Dermis blood vessel endothelial cell (primary cell): ENCODE data around the gene WNT9A. TPM values are rescaled to one million over a fixed set of nuclear protein-coding genes. Genes with fewer than 3 reads are reported as not detected.

Experiments
- DNase-seq: peaks from one replicate; pipeline ENCODE4 v3.0.0; 2010
- total RNA-seq: library from RNA; depleted of rRNA; stranded (reverse); fragments of >200 nt; gene quantifications from 2 replicates; pipeline ENCODE4 v1.2.3, GENCODE V29; 2014

The WNT9A gene
- total RNA-seq, 1 donor from 2014 or later, result 2.9 TPM

DNA sequence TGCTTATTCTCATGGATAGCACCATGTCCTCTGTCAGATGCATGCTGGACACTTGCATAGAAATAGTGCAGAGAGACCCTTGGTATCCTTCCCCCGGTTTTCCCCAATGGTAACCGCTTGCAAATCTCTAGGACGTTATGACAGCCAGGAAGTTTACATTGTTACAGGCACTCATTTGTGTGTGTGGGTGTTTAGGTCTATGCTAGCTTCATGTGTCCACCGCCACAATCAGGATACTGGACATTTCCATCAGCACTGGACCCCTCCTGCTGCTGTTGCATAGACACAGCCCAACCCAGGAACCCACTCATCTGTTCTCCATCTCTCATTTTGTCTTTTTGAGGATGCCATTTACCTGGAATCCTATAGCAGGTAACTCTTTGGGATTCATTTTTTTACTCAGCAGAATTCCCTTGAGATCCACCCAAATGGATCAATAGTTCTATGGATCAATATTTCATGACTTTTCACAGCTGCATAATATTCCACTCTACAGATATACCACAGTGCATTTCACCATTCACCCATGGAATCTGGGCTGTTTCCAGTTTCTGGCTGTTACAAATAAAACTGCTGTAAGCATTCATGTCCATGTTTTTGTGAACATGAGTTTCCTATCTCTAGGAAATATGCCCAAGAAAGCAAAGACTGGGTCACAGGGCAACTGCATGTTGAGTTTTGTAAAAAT is 6.6 kb upstream of the WNT9A start:
- no peak for DNase-seq

DNA sequence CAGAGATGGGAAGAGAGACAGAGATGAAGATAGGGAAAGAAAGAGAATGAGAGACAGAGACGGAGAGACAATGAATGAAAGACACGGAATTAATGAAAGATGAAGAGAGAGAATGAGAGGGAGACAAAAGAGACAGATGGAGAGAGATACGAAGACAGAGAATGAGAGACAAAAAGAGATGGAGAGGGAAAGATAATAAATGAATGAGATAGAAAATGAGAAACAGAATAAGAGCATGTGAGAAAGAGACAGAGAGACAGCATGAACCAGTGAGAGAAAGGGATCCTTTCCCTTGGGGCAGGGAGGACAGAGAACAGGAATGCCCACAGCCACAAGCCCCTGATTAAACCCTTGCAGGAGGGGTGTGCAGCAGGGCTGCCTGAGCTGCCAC is 5.3 kb upstream of the WNT9A start:
- no peak for DNase-seq

DNA sequence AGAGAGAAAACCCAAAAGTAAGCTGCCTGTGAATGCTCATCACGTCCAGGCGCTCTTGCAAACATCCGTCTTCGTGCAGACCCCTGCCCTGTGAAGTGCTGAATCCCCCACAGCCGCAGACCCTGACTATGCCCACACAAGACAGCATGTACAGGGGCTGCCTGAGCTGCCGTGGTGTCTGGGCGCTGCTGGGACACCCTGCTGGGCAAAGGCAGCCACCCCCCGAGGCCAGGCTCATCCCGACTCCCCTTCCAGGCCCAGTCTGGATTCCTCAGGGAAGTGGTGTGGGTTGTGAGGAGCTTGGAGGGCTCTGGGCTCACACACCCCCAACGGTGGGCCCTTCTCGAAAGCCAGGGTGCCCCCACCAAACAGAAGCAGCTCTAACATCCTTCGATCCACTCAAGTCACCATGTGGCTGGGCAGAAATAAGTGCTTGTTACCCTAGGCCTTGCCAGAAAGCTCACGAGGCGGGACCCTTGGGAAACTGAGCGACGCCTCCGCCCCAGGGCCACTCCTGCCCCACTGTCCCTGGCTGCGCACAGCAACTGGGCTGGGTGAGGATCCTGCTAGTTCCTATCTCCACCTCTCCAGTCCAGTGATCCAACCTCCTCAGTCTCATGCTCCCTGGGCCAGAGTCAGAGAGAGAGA is 4.8 kb upstream of the WNT9A start:
- DNase-seq, result no peak

DNA sequence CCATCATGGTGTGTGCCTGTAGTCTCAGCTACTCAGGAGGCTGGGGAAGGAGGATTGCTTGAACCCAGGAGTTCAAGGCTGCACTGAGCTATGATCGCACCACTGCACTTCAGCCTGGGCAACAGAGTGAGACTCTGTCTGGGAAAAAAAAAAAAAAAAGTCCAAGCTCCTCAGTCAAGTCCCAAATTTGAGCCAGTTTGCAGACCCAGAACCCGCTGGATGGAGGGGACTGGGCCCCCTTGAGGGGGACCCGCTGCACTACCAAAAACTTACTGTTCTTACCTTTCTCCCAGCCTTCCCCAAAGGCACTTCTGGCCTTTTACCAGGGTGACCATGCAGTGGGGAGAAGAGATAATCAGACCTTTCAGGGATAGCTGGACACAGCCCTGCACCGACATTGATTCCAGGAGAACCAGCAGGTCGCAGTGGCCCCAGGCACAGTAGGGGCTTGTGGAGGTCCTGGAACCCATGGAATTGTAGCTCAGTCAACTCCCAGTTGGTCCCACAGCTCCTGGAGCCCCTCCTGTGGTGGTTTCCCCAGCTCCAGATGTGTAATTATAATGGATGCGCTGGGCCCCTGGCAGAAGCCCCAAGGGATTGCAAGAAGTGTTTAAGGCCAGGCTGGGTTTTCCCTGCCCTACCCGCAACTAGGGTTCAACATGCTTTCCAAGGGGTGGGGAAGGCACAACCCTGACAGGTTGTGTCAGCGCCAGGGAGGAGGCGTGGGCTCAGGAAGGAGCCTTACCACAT is 4.1 kb upstream of the WNT9A start:
- no peak for DNase-seq

DNA sequence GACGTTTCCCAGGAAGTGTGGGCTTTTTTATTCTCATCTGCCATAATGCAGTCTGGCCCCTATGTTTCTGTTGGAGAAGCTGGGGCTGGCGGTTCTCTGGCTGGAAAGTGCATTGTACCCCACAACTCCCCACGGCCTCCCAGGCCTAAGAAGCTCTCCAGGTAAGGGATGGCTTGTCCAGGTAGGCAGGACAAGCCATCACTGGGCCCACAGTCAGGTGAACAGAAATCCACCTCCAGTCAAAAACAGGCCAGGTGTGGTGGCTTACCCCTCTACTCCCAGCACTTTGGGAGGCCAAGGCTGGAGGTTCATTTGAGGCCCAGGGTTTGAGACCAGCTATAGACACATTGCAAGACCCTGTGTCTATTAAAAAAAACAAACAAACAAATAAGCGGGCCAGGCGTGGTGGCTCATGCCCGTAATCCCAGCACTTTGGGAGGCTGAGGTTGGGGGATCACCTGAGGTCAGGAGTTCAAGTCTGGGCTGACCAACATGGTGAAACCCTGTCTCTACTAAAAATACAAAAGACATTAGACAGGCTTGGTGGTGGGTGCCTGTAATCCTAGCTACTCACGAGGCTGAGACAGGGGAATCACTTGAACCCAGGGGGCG is 3.1 kb upstream of the WNT9A start:
- DNase-seq, result no peak

DNA sequence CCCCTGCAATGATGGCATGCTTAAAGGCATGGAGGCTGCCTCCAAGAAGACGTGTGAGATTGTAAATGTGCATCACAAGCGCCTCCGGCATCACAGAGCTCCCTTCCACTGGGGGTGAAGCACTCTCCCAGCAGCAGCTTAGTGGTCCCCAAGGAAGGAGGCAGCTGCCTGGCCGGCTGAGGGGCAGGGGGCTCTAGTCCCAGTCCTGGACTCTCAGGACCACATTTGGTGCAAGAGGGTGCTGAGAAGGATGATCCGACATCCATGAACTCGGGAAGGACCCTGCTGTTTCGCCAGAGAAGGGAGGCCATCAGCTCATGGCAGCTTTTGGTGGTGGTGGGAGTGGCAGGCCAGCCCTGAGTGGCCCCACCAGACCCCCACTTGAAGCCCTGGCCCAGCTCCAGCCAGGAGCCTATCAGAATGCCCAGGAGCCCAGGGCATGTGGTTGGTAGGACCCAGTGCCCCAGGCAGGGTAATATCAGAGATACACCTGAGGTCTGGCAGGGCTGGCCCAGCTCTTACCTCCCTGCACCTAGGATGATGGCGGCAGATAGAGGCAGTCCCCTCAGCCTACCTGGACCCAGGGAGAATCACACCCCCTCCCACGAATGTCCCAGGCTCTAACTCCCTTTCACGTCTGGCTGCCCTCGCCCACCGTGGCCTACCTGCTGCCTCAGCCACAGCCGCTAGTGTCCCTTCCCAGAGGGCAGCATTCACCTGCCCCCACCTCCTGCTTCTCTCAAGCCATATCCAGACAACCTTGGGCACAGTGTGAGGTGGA is 2.4 kb upstream of the WNT9A start:
- DNase-seq, result no peak

DNA sequence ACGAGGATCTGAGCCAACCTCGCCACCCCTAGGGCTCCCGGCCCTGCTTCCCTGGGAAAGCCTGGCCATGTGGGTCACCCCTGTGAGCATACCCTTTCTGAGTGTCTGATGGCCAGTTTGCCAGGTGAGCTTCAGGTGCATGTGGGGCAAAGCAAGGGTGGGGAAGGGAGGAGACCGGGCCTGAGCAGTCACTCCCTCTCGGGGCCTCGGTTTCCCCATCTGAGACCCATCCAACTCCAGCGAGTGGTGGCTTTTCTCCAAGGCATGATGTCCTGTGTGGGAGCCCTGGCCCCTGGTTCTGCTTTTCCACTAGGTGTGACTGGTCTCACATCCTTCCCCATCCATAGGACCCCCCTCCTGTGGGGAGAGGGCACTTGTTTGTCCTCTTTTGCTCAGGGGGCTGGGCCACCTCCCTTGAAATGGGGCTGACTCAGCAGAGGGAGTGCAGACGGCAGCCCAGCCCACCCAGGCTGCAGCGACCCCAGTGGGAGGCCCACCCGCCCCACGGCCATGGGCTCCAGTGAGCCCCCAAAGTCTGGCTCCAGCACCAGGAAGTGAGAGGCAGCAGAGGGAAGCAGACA is 1.7 kb upstream of the WNT9A start:
- no peak for DNase-seq

DNA sequence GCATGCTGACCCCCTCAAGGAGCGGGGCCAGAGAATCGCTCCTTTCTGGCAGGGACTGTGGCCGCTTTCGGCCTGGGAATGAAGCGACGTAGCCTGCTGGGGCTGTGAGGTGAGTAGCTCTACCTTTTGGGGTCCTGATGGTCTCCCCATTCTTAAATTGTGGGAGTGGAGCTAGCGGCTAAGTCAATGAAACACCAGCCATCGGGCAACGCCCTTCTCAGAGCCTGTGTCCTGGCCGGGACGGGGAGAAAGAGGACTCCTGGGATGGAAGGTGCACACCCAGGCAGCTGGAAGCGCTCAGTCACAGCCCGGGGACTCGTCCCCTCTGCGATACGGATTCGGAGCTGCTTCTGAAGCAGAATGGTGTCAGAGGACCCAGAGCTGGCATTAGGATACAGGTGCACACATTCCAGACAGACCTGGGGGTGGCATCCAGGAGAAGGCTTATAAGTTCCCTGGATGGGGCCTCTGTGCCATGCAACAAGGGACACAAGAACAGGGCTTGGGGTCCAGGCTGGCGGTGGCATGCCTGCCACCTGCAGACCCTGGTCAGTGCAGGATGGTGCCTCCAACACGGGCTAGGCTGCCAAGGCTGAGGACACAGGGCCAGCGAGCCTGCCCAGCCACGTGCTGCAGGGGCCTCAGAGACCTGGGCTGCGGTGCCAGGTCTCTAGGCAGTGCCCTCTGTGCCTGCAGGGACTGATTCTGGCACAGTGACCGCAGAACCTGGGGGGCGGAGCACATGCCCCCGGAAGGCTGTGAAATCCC is 945 bp upstream of the WNT9A start:
- DNase-seq, result peak; percentile 10

DNA sequence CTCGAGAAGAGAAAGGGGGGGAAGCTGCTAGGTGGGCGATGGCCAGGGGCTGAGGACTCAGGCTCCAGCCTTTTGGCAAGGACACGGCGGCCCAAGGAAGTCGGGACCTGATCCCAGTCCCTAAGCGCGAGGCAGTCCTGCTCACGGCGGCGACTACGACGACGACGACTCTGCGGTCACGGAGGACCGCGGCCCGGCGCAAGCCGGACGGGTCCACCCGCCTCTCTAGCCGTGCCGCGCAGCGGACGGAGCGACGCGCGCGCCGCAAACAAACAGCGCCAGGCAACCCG is 401 bp downstream of the WNT9A start:
- peak; percentile 42 for DNase-seq

DNA sequence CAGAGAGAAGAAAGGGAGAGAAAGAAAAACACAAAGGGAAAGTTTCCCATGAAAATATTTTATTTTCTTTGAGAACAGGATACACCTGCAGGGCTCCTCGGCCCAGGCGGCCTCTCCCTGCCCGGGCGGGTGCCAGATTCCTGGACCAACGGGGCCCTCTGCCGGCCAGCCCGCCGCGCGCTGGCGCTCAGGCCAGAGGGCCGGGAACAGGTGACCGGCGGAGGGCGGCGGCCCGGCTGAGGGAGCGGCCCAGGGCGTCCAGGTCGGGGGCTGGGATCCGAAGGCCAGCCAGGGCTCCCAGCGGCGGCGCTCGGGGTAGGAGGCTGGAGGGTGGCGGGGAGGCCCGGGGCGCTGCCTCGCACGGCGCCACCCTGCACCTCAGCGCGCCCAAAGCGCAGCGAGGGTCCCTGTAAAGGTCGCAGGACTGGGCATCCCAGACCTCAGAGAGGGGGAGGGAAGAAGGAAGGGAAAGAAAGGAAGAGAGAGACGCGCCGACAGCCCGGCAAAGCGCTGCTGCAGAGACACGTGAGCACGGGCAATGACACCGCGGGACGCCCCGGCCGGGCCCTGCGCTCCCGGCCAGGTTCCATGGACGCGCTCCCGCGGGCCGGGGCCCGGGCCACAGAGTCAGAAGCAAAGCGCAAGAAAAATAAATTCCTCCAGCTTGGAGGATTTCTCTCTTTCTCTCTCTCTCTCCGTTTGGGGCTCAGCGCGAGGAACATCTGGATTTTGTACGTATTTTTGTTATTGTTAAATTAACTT is 927 bp downstream of the WNT9A start:
- peak; percentile 91 for DNase-seq

DNA sequence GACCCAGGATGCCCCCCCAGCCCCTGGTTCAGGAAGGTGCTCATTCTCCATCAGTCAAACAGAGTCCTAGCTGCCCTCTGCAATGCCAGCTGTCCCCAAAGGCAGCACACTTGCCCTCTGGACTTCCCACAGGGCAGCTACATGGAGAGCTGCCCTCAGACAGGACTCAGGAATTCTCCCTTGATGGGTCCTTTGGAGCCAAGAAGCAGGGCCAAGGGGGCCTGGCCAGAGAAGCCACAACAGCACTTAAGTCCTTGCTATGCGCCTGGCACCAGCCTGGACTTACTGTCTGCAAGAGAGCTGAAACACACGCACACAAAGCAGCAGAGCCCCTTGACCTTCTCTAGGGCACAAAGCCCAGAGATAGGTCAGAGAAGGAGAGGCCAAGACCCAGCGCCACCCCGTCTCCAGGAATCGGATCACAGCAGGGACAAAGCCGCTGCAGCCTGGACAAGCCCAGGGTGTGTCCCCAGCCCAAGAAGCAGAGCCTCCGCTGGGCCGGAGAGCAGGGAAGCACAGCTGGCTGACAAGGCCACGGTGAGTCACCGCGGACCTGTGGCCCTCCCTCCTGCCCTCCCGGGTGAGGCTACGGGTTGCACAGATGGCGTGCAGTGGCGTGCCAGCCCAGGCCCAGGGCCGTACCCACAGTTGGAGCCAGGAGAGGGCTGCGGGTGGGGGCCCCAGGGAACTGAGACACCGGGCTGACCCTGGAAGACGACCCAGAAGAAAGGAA is 1.7 kb downstream of the WNT9A start:
- DNase-seq, result peak; percentile 91

DNA sequence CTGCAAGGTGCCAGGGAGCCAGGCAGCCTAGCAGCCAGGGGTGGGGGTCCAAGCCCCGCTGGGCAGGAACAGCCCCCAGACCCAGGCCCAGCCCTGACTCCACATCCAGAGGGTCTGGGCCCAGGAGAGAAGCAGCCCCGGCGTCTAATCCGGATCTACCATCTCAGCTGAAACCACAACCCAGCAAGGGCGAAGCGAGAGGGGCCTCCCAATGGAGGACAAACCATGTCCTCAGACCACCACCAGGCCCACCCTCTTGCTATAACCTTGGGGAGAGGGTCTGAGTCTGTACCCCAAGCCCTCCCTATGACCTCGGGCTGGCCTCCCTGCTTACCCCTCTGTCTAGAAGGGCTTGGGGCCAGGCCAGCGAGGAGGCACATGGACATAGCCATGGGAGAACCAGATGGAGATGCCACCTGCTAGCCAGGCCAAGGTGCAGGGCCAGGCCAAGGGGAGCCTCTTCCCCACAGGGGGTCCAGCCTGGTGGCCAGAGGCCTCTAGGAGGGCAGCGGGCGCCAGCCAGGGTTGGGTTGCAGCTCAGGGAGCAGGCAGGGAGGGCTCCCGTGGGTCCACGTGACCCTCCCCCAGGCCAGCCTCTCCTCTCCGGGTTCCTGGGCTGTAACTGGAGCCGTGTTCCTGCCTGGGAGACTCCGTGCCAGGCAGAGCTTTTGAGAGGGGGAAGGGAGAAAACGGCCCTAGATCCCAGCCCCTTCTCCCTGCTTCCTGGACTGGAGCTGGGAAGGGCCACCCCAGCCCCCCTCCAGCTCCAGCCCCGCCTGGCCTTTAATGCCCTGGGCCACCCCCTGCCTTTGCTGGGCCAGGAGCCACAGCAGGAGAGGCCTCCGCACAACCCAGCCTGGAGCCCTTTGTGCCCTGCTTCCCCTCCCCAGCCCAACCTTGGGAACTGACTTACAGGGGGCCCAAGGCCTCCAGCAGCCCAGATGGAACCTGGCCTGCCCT is 2.5 kb downstream of the WNT9A start:
- no peak for DNase-seq

DNA sequence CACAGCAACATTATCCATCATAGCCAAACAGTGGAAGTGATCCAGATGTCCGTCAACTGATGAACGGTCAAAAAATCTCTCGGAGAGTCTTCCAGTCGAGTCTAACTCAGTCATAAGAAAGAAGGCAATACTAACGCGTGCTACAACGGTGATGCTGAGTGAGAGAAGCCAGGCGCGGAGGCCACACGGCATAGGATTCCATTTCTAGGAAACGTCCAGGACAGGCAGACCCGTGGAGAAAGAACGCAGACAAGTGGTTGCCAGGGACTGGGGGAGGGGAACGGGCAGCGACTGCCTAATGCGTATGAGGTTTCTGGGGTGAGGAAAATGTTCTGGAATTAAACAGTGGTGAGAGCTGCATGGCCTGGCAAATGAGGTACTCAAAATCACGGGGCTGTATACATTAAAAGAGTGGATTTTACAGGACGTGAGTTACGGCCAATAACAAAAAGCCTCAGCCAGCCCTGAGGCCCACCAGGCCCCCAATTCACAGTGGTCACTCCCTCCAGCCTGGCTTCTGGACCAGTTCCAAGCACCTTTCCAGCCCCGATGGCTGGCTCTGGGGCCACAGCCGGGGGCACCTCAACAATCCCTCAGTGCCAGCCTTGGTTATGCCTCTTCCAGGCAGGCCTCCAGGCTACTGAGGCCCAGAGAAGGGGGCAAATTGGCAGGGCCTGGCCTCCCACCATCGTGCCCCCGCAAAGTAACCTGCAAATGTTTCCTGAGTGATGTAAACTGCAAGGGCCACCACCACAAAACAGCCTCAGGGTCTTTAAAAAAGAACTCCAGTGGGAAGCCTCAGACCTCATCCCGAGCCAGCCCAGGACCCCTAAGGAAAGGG is 3.4 kb downstream of the WNT9A start:
- no peak for DNase-seq

DNA sequence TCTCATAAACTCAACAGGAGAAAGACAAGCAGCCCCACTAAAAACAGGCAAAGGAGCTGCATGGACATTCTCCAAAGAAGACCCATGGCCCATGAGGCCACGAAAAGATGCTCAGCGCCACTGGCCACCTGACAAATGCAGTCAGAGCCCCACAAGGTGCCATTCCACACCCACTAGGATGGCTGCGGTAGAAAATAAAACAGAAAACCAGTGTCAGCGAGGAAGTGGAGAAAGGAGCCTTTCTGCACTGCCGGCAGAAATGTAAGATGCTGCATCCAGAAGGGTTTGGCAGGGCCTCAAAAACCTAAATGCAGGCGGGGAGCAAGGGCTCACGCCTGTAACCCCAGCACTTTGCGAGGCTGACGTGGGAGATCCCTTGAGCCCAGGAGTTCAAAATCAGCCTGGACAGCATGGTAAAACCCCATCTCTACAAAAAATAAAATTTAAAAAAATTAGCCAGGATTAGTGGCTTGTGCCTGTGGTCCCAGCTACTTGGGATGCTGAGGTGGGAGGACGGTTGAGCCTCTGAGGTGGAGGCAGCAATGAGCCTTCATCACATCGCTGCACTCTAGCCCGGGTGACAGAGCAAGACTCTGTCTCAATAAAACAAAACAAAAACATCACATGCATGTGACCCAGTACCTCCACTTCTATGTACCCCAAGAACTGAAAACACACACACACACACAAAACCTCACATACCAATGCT is 4.2 kb downstream of the WNT9A start:
- DNase-seq, result no peak

DNA sequence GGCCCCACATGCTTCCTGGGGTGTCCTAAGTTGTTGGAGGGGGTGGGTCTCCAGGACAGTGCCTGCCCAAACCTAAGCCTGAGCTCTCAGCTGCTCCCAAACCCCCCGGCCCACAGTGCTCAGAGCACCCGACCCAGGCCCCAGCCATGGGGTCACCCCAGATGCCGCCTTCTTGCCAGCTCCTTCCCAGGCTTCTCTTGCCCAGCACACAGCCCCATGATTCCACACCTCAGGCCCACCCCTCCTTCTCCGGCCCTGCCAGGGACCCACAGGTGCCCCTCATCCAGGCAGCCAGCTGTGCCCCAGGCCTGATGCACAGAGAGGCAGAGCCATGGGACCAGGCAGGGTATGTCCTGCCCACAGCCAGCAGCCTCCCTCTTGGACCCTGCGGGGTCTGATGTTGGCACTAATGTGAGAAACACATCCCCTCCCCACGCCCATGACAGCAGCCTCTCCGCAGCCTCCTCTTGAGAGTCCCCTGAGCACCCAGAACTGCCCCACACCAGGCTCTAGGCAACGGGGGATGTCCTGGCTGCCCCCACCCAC is 4.9 kb downstream of the WNT9A start:
- no peak for DNase-seq

DNA sequence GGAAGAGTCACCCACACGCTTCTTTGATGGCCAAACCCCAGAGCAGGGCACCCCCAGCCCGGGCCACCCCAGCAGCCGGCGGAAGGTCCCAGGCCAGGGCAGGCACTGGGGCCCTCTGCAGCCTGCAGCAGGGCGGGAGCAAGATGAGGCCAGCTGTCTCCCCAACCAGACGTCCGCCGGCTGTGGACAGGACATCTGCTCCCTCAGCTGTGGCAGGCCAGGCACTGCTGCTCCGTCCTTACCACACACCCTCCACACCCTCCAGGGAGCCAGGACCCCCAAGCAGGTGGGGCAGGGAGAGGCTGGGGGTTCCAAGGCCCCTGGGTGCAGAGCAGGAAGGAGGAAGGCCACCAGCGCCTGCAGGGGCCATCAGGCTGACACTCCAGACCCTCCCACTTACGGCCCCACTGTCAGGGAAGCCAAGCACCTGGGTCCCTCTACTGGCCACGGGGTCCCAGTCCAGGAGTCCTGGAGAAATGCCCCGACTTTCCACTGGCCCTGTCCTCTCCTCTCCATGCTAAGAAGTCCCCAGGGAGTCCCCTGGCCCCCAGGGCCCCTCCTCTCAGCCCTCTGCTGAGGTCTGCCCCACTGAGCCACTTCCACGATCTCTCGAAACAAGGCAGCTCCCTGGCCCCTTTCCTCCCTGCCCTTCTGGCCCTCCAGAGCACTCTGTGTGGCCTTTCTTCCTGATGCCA is 5.6 kb downstream of the WNT9A start:
- no peak for DNase-seq
